Panc1 (cell line): ENCODE measurements around the gene STX18. TPM values are rescaled to one million over a fixed set of nuclear protein-coding genes. Genes with fewer than 3 reads are reported as not detected.

Experiments
- ATAC-seq: fragments of 200-7000 bp; cut with Tn5 transposase; 2 replicates; pipeline ENCODE4 v1.9.1; 2020; ENCODE audit warnings: mild to moderate bottlenecking, moderate library complexity
- BruUV-seq: library from RNA; stranded (reverse); fragments of 400-500 nt; replicated peaks from 2 replicates; lab custom pipeline; 2021; lab: Mats Ljungman, UMichigan
- CTCF ChIA-PET: fragments of 300-600 bp; sonication (Branson Sonifier 250); formaldehyde crosslinking; loops from one replicate; lab custom pipeline; 2022; ENCODE audit warnings: antibody characterized with exemption; lab: Charles Lee
- POLR2A ChIA-PET: fragments of 300-600 bp; sonication (Branson Sonifier 250); formaldehyde crosslinking; loops from one replicate; lab custom pipeline; 2022; ENCODE audit warnings: antibody characterized with exemption; lab: Charles Lee
- DNase-seq: peaks from one replicate; pipeline ENCODE4 v3.0.0-alpha.2; 2010; ENCODE audit warnings: low read depth, low spot score
- H3K27ac ChIP-seq: 2 replicates; pipeline ENCODE4 v1.5.1; 2011; ENCODE audit warnings: mild to moderate bottlenecking, low read length, inconsistent platforms
- H3K27me3 ChIP-seq: fragments of 200-500 bp; sonication (Bioruptor generic); 2 replicates; pipeline ENCODE4 v1.6.0; 2014; ENCODE audit warnings: low read length, inconsistent platforms; ENCODE audit not compliant: control insufficient read depth, insufficient read depth
- H3K36me3 ChIP-seq: fragments of 200-500 bp; sonication (Bioruptor generic); 2 replicates; pipeline ENCODE4 v1.5.1; 2014; ENCODE audit warnings: inconsistent platforms, mild to moderate bottlenecking, low read length, moderate library complexity; ENCODE audit not compliant: control insufficient read depth, insufficient read depth
- H3K4me1 ChIP-seq: 2 replicates; pipeline ENCODE4 v1.5.1; 2011; ENCODE audit warnings: inconsistent platforms, mild to moderate bottlenecking, low read length, moderate library complexity; ENCODE audit not compliant: control insufficient read depth, insufficient read depth
- H3K4me3 ChIP-seq, 2 experiments: 2 replicates each; pipeline ENCODE4 v1.5.1; 2011 to 2012; ENCODE audit warnings: low read depth in 2 of 2, low read length in 2 of 2, mild to moderate bottlenecking in 2 of 2, inconsistent platforms in 1 of 2, moderate library complexity in 1 of 2
- H3K9me3 ChIP-seq: fragments of 200-500 bp; sonication (Bioruptor generic); 2 replicates; pipeline ENCODE4 v1.5.1; 2014; ENCODE audit warnings: low read depth, mild to moderate bottlenecking, inconsistent platforms, low read length, moderate library complexity; ENCODE audit not compliant: control insufficient read depth, insufficient read depth
- POLR2AphosphoS5 ChIP-seq: IDR thresholded peaks from 2 replicates; pipeline ENCODE4 v1.6.1; 2012; ENCODE audit warnings: mild to moderate bottlenecking, low read depth, low read length, moderate library complexity
- SIN3A ChIP-seq: IDR thresholded peaks from 2 replicates; pipeline ENCODE4 v1.6.1; 2012; ENCODE audit warnings: low read depth, mild to moderate bottlenecking, low read length, moderate library complexity, borderline replicate concordance; ENCODE audit not compliant: insufficient read depth
- TCF7L2 ChIP-seq: IDR thresholded peaks from 2 replicates; pipeline ENCODE4 v1.6.1; 2011; ENCODE audit warnings: mild to moderate bottlenecking, low read depth, low read length, inconsistent platforms
- in situ Hi-C: cut with HindIII; loops from 2 replicates; pipeline ENCODE4 v1.10.0; 2016; ENCODE audit warnings: low sequenced_read_pairs, low pct_unique_long_range_greater_than_20kb
- intact Hi-C: fragments of 100-400 bp; cut with micrococcal nuclease; formaldehyde crosslinking; loops from one replicate; pipeline ENCODE4 v1.10.0; 2022; ENCODE audit not compliant: unreplicated experiment
- total RNA-seq: library from RNA; stranded (reverse); gene quantifications from one replicate; pipeline ENCODE4 v1.2.1, GENCODE V29; 2021; ENCODE audit not compliant: unreplicated experiment
- TF ChIP-seq, protein P1 (sequence below): fragments of 450-650 bp; IDR thresholded peaks from 2 replicates; pipeline ENCODE4 v1.5.1; 2017; ENCODE audit warnings: mild to moderate bottlenecking
- TF ChIP-seq, protein P2 (sequence below), 2 experiments: IDR thresholded peaks; 2 replicates each; pipeline ENCODE4 v1.6.1; 2011 to 2012; ENCODE audit warnings: low read depth in 2 of 2, control low read depth in 1 of 2, low read length in 1 of 2, mild to moderate bottlenecking in 1 of 2, moderate library complexity in 1 of 2; ENCODE audit not compliant: insufficient read depth in 1 of 2

STX18 gene
- total RNA-seq, 1 experiment from 2014 or later = 15.0 TPM

DNA sequence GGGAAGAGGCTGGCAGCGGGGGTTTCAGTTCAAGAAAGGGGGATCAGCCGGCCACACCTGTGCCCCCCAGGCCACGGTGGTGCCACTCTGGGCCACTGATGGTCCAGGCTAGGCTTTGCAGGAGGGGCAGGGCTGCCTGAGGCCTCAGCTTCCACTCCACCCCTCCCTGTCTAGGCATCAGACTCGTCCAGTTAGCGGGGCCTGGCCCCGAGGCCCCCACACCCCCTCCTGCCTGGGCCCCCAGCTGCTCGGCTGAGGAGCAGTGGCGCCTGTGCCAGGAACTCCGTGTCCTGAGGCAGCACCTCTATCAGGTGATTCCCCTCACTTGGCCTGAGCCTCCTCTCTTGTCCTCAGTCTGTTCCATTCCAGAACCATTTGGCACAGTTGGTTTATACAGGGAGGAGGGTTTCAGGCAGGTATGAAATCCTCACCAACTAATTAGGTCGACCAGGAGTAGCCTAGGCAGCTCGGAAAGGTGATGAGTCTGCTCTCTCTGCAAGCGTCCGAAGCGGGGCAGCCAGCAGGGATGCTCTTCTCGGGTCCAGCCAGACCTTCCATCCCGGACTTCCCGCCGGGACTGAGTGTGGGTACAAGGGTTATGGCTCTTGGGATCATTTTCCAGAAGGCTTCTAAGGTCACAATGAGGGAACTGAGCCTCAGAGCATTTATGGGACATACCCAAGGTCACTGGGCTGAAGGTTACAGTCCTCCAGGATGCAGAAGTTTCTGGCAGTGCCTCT is 152.8 kb downstream of the STX18 start:
- Histone ChIP-seq H3K4me1 (no peaks in the 10 kb centered on the region; the same call in 1 of the 2 replicates), H3K27ac (no peak overlapping the region), H3K27me3 (peaks cover 2% of the 10 kb centered on the region; the same call in 1 of the 2 replicates), H3K36me3 (no peaks in the 10 kb centered on the region), H3K9me3 (no peaks in the 10 kb centered on the region), H3K4me3 (no peak overlapping the region)
- CTCF ChIA-PET = no interaction called here
- TF ChIP-seq SIN3A (no peak), POLR2AphosphoS5 (no peak), TCF7L2 (no peak)
- TF ChIP-seq, protein P1, sequence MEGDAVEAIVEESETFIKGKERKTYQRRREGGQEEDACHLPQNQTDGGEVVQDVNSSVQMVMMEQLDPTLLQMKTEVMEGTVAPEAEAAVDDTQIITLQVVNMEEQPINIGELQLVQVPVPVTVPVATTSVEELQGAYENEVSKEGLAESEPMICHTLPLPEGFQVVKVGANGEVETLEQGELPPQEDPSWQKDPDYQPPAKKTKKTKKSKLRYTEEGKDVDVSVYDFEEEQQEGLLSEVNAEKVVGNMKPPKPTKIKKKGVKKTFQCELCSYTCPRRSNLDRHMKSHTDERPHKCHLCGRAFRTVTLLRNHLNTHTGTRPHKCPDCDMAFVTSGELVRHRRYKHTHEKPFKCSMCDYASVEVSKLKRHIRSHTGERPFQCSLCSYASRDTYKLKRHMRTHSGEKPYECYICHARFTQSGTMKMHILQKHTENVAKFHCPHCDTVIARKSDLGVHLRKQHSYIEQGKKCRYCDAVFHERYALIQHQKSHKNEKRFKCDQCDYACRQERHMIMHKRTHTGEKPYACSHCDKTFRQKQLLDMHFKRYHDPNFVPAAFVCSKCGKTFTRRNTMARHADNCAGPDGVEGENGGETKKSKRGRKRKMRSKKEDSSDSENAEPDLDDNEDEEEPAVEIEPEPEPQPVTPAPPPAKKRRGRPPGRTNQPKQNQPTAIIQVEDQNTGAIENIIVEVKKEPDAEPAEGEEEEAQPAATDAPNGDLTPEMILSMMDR = no peak
- TF ChIP-seq, protein P2, sequence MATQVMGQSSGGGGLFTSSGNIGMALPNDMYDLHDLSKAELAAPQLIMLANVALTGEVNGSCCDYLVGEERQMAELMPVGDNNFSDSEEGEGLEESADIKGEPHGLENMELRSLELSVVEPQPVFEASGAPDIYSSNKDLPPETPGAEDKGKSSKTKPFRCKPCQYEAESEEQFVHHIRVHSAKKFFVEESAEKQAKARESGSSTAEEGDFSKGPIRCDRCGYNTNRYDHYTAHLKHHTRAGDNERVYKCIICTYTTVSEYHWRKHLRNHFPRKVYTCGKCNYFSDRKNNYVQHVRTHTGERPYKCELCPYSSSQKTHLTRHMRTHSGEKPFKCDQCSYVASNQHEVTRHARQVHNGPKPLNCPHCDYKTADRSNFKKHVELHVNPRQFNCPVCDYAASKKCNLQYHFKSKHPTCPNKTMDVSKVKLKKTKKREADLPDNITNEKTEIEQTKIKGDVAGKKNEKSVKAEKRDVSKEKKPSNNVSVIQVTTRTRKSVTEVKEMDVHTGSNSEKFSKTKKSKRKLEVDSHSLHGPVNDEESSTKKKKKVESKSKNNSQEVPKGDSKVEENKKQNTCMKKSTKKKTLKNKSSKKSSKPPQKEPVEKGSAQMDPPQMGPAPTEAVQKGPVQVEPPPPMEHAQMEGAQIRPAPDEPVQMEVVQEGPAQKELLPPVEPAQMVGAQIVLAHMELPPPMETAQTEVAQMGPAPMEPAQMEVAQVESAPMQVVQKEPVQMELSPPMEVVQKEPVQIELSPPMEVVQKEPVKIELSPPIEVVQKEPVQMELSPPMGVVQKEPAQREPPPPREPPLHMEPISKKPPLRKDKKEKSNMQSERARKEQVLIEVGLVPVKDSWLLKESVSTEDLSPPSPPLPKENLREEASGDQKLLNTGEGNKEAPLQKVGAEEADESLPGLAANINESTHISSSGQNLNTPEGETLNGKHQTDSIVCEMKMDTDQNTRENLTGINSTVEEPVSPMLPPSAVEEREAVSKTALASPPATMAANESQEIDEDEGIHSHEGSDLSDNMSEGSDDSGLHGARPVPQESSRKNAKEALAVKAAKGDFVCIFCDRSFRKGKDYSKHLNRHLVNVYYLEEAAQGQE (IDR thresholded peaks at IDR 0.05; ENCODE audit: insufficient read depth in 1 of 2, low read depth in 2 of 2, low read length in 1 of 2) = no peak
- intact Hi-C loops (no loop called here), in situ Hi-C loops (no loop called here)
- BruUV-seq = no TSS peak
- DNase-seq (no peak), ATAC-seq (no peak)
- POLR2A ChIA-PET = no interaction called here

DNA sequence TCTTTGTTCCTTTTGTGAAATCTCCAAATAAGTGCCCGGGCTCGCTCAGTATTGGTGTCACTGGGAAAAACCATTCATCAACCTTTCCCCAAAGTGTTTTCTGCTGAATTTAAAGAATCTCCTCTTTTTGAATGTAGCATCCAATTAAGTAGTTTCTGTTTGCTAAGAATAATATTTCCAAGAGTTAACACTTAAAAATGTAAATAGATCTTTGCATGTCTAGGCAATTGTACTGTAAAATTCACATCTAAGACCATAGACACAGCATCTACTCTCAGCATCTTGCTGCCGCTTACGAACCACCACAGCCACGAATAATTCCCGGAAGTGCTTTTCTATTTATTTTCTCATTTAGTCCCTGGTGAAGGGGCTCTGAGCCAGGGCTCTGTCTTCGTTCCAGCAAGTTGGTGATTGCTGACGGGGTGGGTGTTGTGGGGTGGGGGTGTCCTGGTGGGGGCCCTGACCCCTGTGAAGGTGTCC is 153.5 kb downstream of the STX18 start:
- Histone ChIP-seq H3K4me1 (no peaks in the 10 kb centered on the region; the same call in 1 of the 2 replicates), H3K27ac (no peak overlapping the region), H3K27me3 (peaks cover 2% of the 10 kb centered on the region; the same call in 1 of the 2 replicates), H3K36me3 (no peaks in the 10 kb centered on the region), H3K9me3 (no peaks in the 10 kb centered on the region), H3K4me3 (no peak overlapping the region)
- TF ChIP-seq, protein P2 (IDR thresholded peaks at IDR 0.05; ENCODE audit: insufficient read depth in 1 of 2, low read depth in 2 of 2, low read length in 1 of 2) = no peak
- TF ChIP-seq TCF7L2 = no peak
- no peak for TF ChIP-seq POLR2AphosphoS5
- no peak for TF ChIP-seq SIN3A
- TF ChIP-seq, protein P1 = no peak
- ChIA-PET POLR2A (no interaction called here), CTCF (no interaction called here)
- in situ Hi-C loops (no loop called here), intact Hi-C loops (no loop called here)
- no peak for DNase-seq
- no TSS peak for BruUV-seq
- no peak for ATAC-seq
